Activated CD4-positive, alpha-beta memory T cell treated with anti-CD3 and anti-CD28 coated beads for 36 hours (primary cell): ENCODE data around the gene CDK3. TPM values are rescaled to one million over a fixed set of nuclear protein-coding genes. Genes with fewer than 3 reads are reported as not detected.
"Not testable (repeated sequence)": the region's sequence is repeated elsewhere in the genome, so short reads cannot be mapped to it uniquely, and the experiment has no call there.

Experiments used
- CTCF ChIA-PET: fragments of 350-600 bp; sonication (Branson Sonifier 250); formaldehyde crosslinking; loops from one replicate; lab custom pipeline; 2021; ENCODE audit warnings: antibody characterized with exemption, inconsistent platforms; lab: Charles Lee
- POLR2A ChIA-PET: fragments of 350-600 bp; sonication (Branson Sonifier 250); formaldehyde crosslinking; loops from one replicate; lab custom pipeline; 2021; ENCODE audit warnings: antibody characterized with exemption; lab: Charles Lee
- DNase-seq: peaks from one replicate; pipeline ENCODE4 v3.0.0-alpha.2; 2020
- H3K27ac Mint-ChIP-seq: one replicate; pipeline ENCODE4 v1.8.0; 2021; ENCODE audit warnings: mixed read lengths
- H3K27me3 Mint-ChIP-seq: one replicate; pipeline ENCODE4 v1.8.0; 2021; ENCODE audit warnings: mixed read lengths
- H3K36me3 Mint-ChIP-seq: one replicate; pipeline ENCODE4 v1.8.0; 2021; ENCODE audit warnings: mixed read lengths
- H3K4me1 Mint-ChIP-seq: one replicate; pipeline ENCODE4 v1.8.0; 2021; ENCODE audit warnings: low read depth, mixed read lengths
- H3K4me3 Mint-ChIP-seq: one replicate; pipeline ENCODE4 v1.8.0; 2021; ENCODE audit warnings: mild to moderate bottlenecking, mixed read lengths
- H3K9me3 Mint-ChIP-seq: one replicate; pipeline ENCODE4 v1.8.0; 2021; ENCODE audit warnings: mixed read lengths
- intact Hi-C: fragments of 100-400 bp; cut with micrococcal nuclease; formaldehyde crosslinking; loops from one replicate; pipeline ENCODE4 v1.15.1; 2023
- total RNA-seq, 2 experiments: library from RNA; stranded (reverse); gene quantifications; one replicate each; pipeline ENCODE4 v1.2.3, GENCODE V29; 2021

Gene CDK3
- total RNA-seq, 2 experiments from 2014 or later, result 2.9 to 3.7 TPM

DNA sequence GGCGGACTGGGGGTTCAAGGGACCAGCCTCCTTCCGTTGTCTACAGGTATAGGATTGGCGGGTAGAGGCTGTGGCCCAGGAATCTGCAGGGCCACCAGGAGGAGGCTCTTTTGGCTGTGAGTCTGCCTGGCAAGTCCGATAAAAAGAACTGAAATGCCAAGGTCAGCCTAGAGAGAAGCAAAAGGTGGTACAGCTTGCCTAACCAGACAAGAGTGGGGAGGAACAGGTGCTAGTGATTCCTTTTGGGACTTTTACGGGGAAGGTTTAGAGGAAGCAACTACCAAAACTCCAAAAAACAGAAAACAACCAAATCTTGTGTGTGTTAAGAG, 32.1 kb downstream of the CDK3 start:
- Mint-ChIP-seq H3K9me3 (no peaks in the 10 kb centered on the region), H3K27ac (no peak overlapping the region), H3K4me3 (no peak overlapping the region), H3K4me1 (peaks cover 10% of the 10 kb centered on the region), H3K36me3 (no peaks in the 10 kb centered on the region), H3K27me3 (no peaks in the 10 kb centered on the region)
- DNase-seq, result no peak
- intact Hi-C loops, result no loop called here
- ChIA-PET CTCF (interaction anchor here (0.9 to 2.3 kb wide), 4 partner anchors 19 to 267 kb away, joined by 3 to 15 read pairs (median 4); no protein-coding TSS in a partner anchor), POLR2A (no interaction called here)

DNA sequence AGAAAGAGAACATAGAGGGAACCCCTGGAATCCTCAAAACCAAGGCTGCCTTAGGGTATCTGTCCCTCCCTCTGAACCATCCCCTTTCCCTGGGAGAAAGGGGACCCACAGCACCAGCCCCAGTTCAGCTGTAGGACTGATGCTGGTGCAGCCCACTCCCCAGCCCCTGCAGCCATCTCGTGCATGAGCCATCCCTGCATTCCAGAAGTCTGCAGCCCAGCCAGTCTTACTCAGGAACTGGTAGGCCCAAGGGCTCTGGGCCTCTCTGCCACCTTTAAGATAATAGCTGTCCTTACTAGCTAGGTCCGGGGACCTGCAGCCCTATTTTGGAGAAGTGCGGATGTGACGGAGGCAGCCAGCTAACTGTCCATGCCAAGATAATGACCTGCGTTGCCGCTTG, 32.5 kb downstream of the CDK3 start:
- Mint-ChIP-seq H3K27ac (no peak overlapping the region), H3K9me3 (no peaks in the 10 kb centered on the region), H3K4me1 (peaks cover 10% of the 10 kb centered on the region), H3K36me3 (peaks cover 3% of the 10 kb centered on the region), H3K4me3 (no peak overlapping the region), H3K27me3 (no peaks in the 10 kb centered on the region)
- POLR2A ChIA-PET, result no interaction called here
- CTCF ChIA-PET, result interaction anchor here (0.9 to 2.3 kb wide), 4 partner anchors 14 to 266 kb away, joined by 3 to 15 read pairs (median 4); no protein-coding TSS in a partner anchor
- intact Hi-C loops, result no loop called here
- DNase-seq, result no peak

GRCh38 chr17:76034428-76035350, 34.0 kb downstream of the CDK3 start:
- H3K9me3 Mint-ChIP-seq, result no peaks in the 10 kb centered on the region
- intact Hi-C loops, result no loop called here
- no peak overlapping the region for H3K27ac Mint-ChIP-seq
- no peaks in the 10 kb centered on the region for H3K27me3 Mint-ChIP-seq
- no peak for DNase-seq
- no peak overlapping the region for H3K4me3 Mint-ChIP-seq
- peaks cover 3% of the 10 kb centered on the region for H3K4me1 Mint-ChIP-seq
- ChIA-PET POLR2A (no interaction called here), CTCF (interaction anchor here (0.7 to 2.3 kb wide), 3 partner anchors 20 to 26 kb away, joined by 3 to 15 read pairs (median 4); no protein-coding TSS in a partner anchor)
- peaks cover 17% of the 10 kb centered on the region for H3K36me3 Mint-ChIP-seq

GRCh38 chr17:76036497-76037261, 36.0 kb downstream of the CDK3 start:
- Mint-ChIP-seq H3K4me1 (no peaks in the 10 kb centered on the region), H3K27ac (no peak overlapping the region), H3K27me3 (no peaks in the 10 kb centered on the region), H3K36me3 (peaks cover 27% of the 10 kb centered on the region), H3K4me3 (no peak overlapping the region), H3K9me3 (no peaks in the 10 kb centered on the region)
- ChIA-PET POLR2A (no interaction called here), CTCF (interaction anchor here (0.7 kb wide), 1 partner anchor 361 kb away, joined by 3 read pairs; no protein-coding TSS in a partner anchor)
- no peak for DNase-seq
- intact Hi-C loops, result no loop called here

DNA sequence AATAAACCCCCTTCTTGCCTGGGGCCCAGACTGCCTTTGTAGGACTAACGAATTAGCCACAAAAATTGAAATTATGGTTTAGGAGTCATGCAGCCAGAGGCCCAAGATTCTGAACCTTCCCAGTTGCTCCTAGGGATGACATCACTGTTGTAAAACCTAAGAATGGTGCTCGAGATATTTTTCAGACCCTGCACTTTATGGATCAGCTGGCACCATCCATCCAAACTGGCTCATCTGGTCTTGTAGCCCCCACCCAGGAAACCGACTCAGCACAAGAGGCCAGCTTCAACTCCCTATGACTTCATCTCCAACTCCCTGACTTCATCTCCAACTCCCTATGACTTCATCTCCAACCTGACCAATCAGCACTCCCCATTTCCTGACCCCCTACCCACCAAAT, 37.4 kb downstream of the CDK3 start:
- Mint-ChIP-seq H3K9me3 (no peaks in the 10 kb centered on the region), H3K36me3 (peaks cover 30% of the 10 kb centered on the region), H3K27ac (no peak overlapping the region), H3K4me1 (no peaks in the 10 kb centered on the region), H3K27me3 (no peaks in the 10 kb centered on the region), H3K4me3 (no peak overlapping the region)
- CTCF ChIA-PET, result interaction anchor here (0.6 kb wide), 1 partner anchor 23 kb away, joined by 3 read pairs; no protein-coding TSS in a partner anchor
- intact Hi-C loops, result no loop called here
- POLR2A ChIA-PET, result no interaction called here
- no peak for DNase-seq

GRCh38 chr17:76039121-76039520, 38.5 kb downstream of the CDK3 start:
- ChIA-PET CTCF (interaction anchor here (0.9 to 1.4 kb wide), 2 partner anchors 25 to 30 kb away, joined by 3 to 4 read pairs; no protein-coding TSS in a partner anchor), POLR2A (no interaction called here)
- Mint-ChIP-seq H3K4me3 (no peak overlapping the region), H3K27me3 (no peaks in the 10 kb centered on the region), H3K27ac (no peak overlapping the region), H3K36me3 (peaks cover 39% of the 10 kb centered on the region), H3K9me3 (no peaks in the 10 kb centered on the region), H3K4me1 (no peaks in the 10 kb centered on the region)
- intact Hi-C loops, result no loop called here
- DNase-seq, result no peak

- Mint-ChIP-seq H3K27ac (no peak overlapping the region), H3K36me3 (peaks cover 49% of the 10 kb centered on the region), H3K27me3 (no peaks in the 10 kb centered on the region), H3K4me1 (no peaks in the 10 kb centered on the region), H3K4me3 (no peak overlapping the region), H3K9me3 (no peaks in the 10 kb centered on the region)
- POLR2A ChIA-PET, result no interaction called here
- intact Hi-C loops, result no loop called here
- CTCF ChIA-PET, result interaction anchor here (1.3 to 2.3 kb wide), 2 partner anchors 26 to 239 kb away, joined by 3 to 7 read pairs; no protein-coding TSS in a partner anchor
- no peak for DNase-seq
These were observed 39.7 kb downstream of the CDK3 start for GRCh38 chr17:76040376-76040775.

DNA sequence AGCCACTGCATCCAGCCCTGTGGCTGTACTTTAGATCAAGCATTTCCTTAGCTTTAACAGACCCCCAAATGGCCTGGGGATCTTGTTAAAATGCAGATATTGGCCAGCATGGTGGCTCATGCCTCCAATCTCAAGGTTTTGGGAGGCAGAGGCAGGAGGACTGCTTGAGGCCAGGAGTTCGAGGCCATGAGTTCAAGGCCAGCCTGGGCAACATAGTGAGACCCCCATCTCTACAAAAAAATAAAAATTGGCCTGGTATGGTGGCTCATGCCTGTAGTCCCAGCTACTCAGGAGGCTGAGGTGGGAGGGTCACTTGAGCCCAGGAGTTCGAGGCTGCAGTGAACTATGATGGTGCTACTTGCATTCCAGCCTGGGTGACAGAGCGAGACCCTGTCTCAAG, 42.2 kb downstream of the CDK3 start:
- POLR2A ChIA-PET, result interaction anchor here (0.7 kb wide), 1 partner anchor 31 kb away, joined by 3 read pairs; no protein-coding TSS in a partner anchor
- H3K27me3 Mint-ChIP-seq, H3K9me3 Mint-ChIP-seq, H3K4me3 Mint-ChIP-seq, H3K4me1 Mint-ChIP-seq, DNase-seq, H3K27ac Mint-ChIP-seq, intact Hi-C loops, CTCF ChIA-PET: not testable (repeated sequence)
- peaks cover 61% of the 10 kb centered on the region for H3K36me3 Mint-ChIP-seq

DNA sequence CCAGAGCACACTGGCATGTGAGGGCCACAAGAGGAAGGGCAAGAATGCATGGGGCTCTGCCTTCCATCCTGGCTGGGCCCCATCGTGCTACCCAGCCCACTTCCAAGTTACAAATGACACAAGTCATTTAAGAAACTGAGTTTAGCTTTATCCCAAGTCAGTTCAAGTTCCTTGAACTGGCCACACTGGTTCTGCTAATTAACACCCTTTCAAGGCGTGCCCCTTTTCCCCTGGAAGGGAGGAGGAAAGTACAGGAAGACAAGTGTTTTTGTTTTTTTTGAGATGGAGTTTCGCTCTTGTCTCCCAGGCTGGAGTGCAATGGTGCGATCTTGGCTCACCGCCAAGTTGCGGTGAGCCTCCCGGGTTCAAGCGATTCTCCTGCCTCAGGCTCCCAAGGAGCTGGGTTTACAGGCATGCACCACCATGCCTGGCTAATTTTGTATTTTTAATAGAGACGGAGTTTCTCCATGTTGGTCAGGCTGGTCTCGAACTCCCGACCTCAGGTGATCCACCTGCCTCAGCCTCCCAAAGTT, 43.9 kb downstream of the CDK3 start:
- H3K9me3 Mint-ChIP-seq, H3K4me3 Mint-ChIP-seq, H3K27me3 Mint-ChIP-seq, intact Hi-C loops, H3K27ac Mint-ChIP-seq, H3K4me1 Mint-ChIP-seq, CTCF ChIA-PET, DNase-seq: not testable (repeated sequence)
- H3K36me3 Mint-ChIP-seq, result peaks cover 58% of the 10 kb centered on the region
- POLR2A ChIA-PET, result interaction anchor here (1.3 kb wide), 1 partner anchor 9 kb away, joined by 3 read pairs; no protein-coding TSS in a partner anchor

DNA sequence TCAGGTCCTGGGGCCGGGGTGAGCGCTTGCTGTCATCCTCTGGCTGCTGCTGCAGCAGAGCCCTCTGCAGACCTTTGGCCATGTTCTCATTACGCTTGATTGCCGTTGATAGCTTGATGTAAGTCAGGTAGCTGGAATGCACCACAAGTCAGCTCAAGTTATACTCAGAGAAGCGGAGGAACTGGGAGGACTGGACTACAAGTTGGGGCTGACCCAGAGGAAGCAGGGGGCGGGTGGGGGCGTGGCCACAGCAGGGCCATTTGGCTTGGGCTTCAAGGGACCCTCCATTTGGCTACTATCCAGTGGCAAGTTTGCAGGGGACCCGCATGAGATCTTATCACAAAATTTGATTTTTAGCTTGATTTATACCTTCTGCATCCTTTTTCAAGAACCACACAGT, 45.4 kb downstream of the CDK3 start:
- ChIA-PET CTCF (no interaction called here), POLR2A (no interaction called here)
- Mint-ChIP-seq H3K9me3 (no peaks in the 10 kb centered on the region), H3K27ac (no peak overlapping the region), H3K27me3 (no peaks in the 10 kb centered on the region), H3K4me1 (peaks cover 21% of the 10 kb centered on the region), H3K36me3 (peaks cover 62% of the 10 kb centered on the region), H3K4me3 (no peak overlapping the region)
- no peak for DNase-seq
- intact Hi-C loops, result no loop called here

DNA sequence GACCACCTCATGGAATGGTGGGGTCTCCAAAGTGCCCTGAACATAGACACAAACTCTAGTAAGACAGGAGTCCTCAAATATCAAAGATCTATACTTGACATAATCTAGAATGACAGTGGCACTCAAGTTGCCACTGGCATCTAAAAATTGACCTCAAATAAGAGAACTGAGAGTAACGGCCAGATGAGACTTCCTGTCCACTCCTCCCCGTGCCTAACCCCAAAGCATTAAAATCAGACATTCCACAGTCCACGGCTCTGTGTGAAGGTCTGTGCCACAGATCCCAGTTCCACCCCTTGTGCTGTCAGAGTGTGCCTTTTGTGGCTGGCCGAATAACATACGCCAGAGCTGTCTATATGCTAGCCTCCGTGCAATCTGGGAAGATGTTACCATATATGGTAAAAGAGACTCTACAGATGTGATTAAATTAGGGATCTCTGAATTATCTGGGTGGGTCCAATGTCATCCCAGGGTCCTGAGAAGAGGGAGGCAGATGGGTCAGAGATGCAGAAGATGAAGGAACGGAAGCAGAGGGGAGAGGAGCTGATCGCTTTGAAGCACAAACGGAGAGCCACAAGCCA, 47.5 kb downstream of the CDK3 start:
- Mint-ChIP-seq H3K4me3 (no peak overlapping the region), H3K36me3 (peaks cover 56% of the 10 kb centered on the region), H3K27me3 (no peaks in the 10 kb centered on the region), H3K9me3 (no peaks in the 10 kb centered on the region), H3K27ac (no peak overlapping the region), H3K4me1 (peaks cover 25% of the 10 kb centered on the region)
- POLR2A ChIA-PET, result no interaction called here
- intact Hi-C loops, result loop anchor here (2.0 kb wide), 1 partner anchor 19 kb away; no protein-coding TSS in a partner anchor
- CTCF ChIA-PET, result no interaction called here
- DNase-seq, result no peak
